WTC11 (cell line): ENCODE data around the gene SGF29. TPM values are rescaled to one million over a fixed set of nuclear protein-coding genes. Genes with fewer than 3 reads are reported as not detected.
"Not testable (repeated sequence)": the region's sequence is repeated elsewhere in the genome, so short reads cannot be mapped to it uniquely, and the experiment has no call there.

Source experiments
- ATAC-seq: fragments of 200-7000 bp; cut with Tn5 transposase; 2 replicates; pipeline ENCODE4 v1.10.0; 2021; ENCODE audit warnings: mild to moderate bottlenecking, moderate library complexity
- CTCF ChIA-PET: fragments of 300-600 bp; sonication (Branson Sonifier 250); formaldehyde crosslinking; loops from one replicate; lab custom pipeline; 2021; ENCODE audit warnings: antibody characterized with exemption; lab: Charles Lee
- POLR2A ChIA-PET: fragments of 350-600 bp; sonication (Branson Sonifier 250); formaldehyde crosslinking; loops from one replicate; lab custom pipeline; 2021; ENCODE audit warnings: antibody characterized with exemption; lab: Charles Lee
- DNase-seq: peaks from one replicate; pipeline ENCODE4 v3.0.0; 2021; ENCODE audit warnings: low spot score
- H3K27ac Mint-ChIP-seq: 2 replicates; pipeline ENCODE4 v1.8.0; 2021; ENCODE audit warnings: mixed read lengths
- H3K27me3 Mint-ChIP-seq: 2 replicates; pipeline ENCODE4 v1.8.0; 2021; ENCODE audit warnings: low read depth, mild to moderate bottlenecking, moderate library complexity, mixed read lengths
- H3K36me3 Mint-ChIP-seq: 2 replicates; pipeline ENCODE4 v1.8.0; 2021; ENCODE audit warnings: mixed read lengths
- H3K4me1 Mint-ChIP-seq: 2 replicates; pipeline ENCODE4 v1.8.0; 2022; ENCODE audit warnings: mixed read lengths
- H3K4me3 Mint-ChIP-seq: 2 replicates; pipeline ENCODE4 v1.8.0; 2021; ENCODE audit warnings: mild to moderate bottlenecking, moderate library complexity, mixed read lengths
- H3K9me3 Mint-ChIP-seq: 2 replicates; pipeline ENCODE4 v1.8.0; 2021; ENCODE audit warnings: mixed read lengths
- EMX1 ChIP-seq: fragments of 250-450 bp; sonication (Bioruptor Pico); IDR thresholded peaks from 2 replicates; pipeline ENCODE4 v1.8.0; 2021; ENCODE audit warnings: mild to moderate bottlenecking
- ERG ChIP-seq: fragments of 250-450 bp; sonication (Bioruptor Pico); IDR thresholded peaks from 2 replicates; pipeline ENCODE4 v1.8.0; 2021; ENCODE audit warnings: mild to moderate bottlenecking
- FOXP1 ChIP-seq: sonication (generic); formaldehyde crosslinking; IDR thresholded peaks from 2 replicates; pipeline ENCODE4 v1.8.0; 2022; ENCODE audit warnings: missing genetic modification reagents, mild to moderate bottlenecking, moderate library complexity, borderline replicate concordance
- JAZF1 ChIP-seq: fragments of 250-450 bp; sonication (Bioruptor Pico); IDR thresholded peaks from 2 replicates; pipeline ENCODE4 v1.9.0; 2021; ENCODE audit warnings: moderate library complexity, mild to moderate bottlenecking, inconsistent platforms
- NR1H2 ChIP-seq: sonication (generic); formaldehyde crosslinking; IDR thresholded peaks from 2 replicates; pipeline ENCODE4 v1.9.0; 2021; ENCODE audit warnings: mild to moderate bottlenecking, moderate library complexity, missing genetic modification reagents
- SMAD3 ChIP-seq: sonication (generic); formaldehyde crosslinking; IDR thresholded peaks from 2 replicates; pipeline ENCODE4 v1.8.0; 2022; ENCODE audit warnings: missing genetic modification reagents, mild to moderate bottlenecking, borderline replicate concordance
- TEAD1 ChIP-seq: sonication (generic); formaldehyde crosslinking; IDR thresholded peaks from 2 replicates; pipeline ENCODE4 v1.8.0; 2022; ENCODE audit warnings: mild to moderate bottlenecking, missing genetic modification reagents
- ZNF317 ChIP-seq: sonication (generic); formaldehyde crosslinking; IDR thresholded peaks from 2 replicates; pipeline ENCODE4 v1.8.1; 2023; ENCODE audit warnings: low read depth, mild to moderate bottlenecking, moderate library complexity, missing genetic modification reagents, borderline replicate concordance
- ZNF396 ChIP-seq: fragments of 250-450 bp; sonication (Bioruptor Pico); IDR thresholded peaks from 2 replicates; pipeline ENCODE4 v1.8.0; 2021; ENCODE audit warnings: mild to moderate bottlenecking, moderate library complexity, borderline replicate concordance
- ZNF416 ChIP-seq: fragments of 250-450 bp; sonication (Bioruptor Pico); IDR thresholded peaks from 2 replicates; pipeline ENCODE4 v1.9.0; 2021; ENCODE audit warnings: mild to moderate bottlenecking, inconsistent platforms
- ZNF423 ChIP-seq: fragments of 250-450 bp; sonication (Bioruptor Pico); IDR thresholded peaks from 2 replicates; pipeline ENCODE4 v2.1.2; 2022; ENCODE audit warnings: mild to moderate bottlenecking, moderate library complexity
- total RNA-seq: library from RNA; stranded (reverse); gene quantifications from 3 replicates; pipeline ENCODE4 v1.2.3, GENCODE V29; 2021
- TF ChIP-seq, protein P1 (sequence below): sonication (generic); formaldehyde crosslinking; IDR thresholded peaks from 2 replicates; pipeline ENCODE4 v1.8.1; 2022; ENCODE audit warnings: mild to moderate bottlenecking, moderate library complexity, missing genetic modification reagents
- TF ChIP-seq, protein P2 (sequence below): sonication (generic); formaldehyde crosslinking; IDR thresholded peaks from 2 replicates; pipeline ENCODE4 v1.8.1; 2022; ENCODE audit warnings: mild to moderate bottlenecking, missing genetic modification reagents, moderate library complexity, borderline replicate concordance
- TF ChIP-seq, protein P3 (sequence below): sonication (generic); formaldehyde crosslinking; IDR thresholded peaks from 2 replicates; pipeline ENCODE4 v1.8.1; 2023; ENCODE audit warnings: mild to moderate bottlenecking, missing genetic modification reagents
- TF ChIP-seq, protein P4 (sequence below): sonication (generic); formaldehyde crosslinking; IDR thresholded peaks from 2 replicates; pipeline ENCODE4 v1.8.1; 2023; ENCODE audit warnings: mild to moderate bottlenecking, missing genetic modification reagents, moderate library complexity

The SGF29 gene
- total RNA-seq, 1 experiment from 2014 or later, result 15.0 TPM

DNA sequence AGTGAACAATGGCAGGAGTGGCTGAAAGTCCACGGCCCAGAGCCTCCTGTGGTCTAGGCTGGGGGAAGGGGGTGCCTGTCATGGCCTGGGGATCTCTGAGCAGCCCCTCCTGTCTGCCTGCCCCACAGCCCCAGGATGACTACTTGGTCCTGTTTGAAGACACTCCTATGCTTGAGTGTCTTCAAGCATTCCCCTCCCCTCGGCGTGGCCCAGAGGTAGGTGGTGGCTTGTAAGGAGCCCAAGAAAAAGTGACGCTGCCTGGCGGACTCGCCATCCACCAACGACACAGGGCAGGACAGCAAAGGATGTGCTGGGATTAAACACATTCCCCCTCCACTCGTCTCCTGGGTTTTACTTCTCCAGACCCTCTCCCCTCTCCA is 50.5 kb downstream of the SGF29 start:
- Mint-ChIP-seq H3K27ac (no peak overlapping the region), H3K27me3 (no peaks in the 10 kb centered on the region), H3K4me3 (no peak overlapping the region), H3K4me1 (peaks cover 2% of the 10 kb centered on the region), H3K9me3 (no peaks in the 10 kb centered on the region), H3K36me3 (no peaks in the 10 kb centered on the region)
- TF ChIP-seq, protein P1, sequence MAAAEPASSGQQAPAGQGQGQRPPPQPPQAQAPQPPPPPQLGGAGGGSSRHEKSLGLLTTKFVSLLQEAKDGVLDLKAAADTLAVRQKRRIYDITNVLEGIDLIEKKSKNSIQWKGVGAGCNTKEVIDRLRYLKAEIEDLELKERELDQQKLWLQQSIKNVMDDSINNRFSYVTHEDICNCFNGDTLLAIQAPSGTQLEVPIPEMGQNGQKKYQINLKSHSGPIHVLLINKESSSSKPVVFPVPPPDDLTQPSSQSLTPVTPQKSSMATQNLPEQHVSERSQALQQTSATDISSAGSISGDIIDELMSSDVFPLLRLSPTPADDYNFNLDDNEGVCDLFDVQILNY (CRISPR knock-in tag), result no peak
- TF ChIP-seq ZNF396 (CRISPR knock-in tag) (no peak), ZNF423 (CRISPR knock-in tag) (no peak)
- ATAC-seq, result no peak
- ChIA-PET CTCF (interaction anchor here (0.7 kb wide), 1 partner anchor 12 kb away, joined by 4 read pairs; no protein-coding TSS in a partner anchor), POLR2A (no interaction called here)
- no peak for DNase-seq

DNA sequence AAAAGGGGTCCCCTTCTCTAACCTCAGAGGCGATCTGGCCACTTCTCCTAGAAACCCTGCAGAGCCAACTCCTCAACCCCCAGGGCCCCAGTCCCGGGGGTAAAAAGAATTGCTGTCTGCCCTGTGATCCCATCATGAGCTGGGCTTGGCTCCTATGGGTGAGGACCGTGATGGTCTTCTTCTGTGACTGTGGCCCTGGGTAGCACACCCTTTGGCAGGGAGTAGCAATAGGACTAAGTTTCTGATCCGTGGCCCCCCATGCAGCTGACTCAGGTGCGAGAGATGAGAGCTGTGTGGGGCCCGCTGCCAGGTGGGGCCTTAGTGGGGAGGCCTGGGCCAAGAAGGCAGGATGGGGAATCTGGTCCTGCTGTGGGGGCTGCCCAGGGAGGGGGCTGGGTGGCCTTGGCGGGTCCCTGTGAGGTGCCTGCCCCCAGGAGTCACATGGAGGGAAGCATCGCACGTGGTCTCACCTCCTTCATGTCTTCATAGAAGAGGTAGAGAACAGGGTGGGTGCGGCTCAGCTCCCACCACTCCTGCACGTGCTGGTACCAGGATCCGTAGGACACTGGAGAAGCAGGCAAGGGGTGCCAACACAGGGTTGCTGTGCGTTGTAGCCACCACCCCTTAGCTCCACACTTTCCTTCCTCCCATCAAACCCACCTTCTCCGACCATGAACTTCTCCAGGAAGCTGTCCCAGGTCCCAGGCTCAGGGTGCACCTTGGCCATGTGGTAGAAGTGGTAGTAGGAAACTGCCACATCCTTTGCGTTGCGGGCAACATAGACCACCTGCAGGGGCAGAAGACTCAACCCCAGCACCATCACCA is 52.8 kb downstream of the SGF29 start:
- Mint-ChIP-seq H3K9me3 (no peaks in the 10 kb centered on the region), H3K36me3 (no peaks in the 10 kb centered on the region), H3K4me3 (no peak overlapping the region), H3K27me3 (no peaks in the 10 kb centered on the region), H3K4me1 (peaks cover 19% of the 10 kb centered on the region), H3K27ac (no peak overlapping the region)
- ChIA-PET POLR2A (no interaction called here), CTCF (no interaction called here)
- ATAC-seq, result no peak
- DNase-seq, result no peak
- no peak for TF ChIP-seq NR1H2 (CRISPR knock-in tag)
- TF ChIP-seq SMAD3 (CRISPR knock-in tag), result no peak
- TF ChIP-seq, protein P2, sequence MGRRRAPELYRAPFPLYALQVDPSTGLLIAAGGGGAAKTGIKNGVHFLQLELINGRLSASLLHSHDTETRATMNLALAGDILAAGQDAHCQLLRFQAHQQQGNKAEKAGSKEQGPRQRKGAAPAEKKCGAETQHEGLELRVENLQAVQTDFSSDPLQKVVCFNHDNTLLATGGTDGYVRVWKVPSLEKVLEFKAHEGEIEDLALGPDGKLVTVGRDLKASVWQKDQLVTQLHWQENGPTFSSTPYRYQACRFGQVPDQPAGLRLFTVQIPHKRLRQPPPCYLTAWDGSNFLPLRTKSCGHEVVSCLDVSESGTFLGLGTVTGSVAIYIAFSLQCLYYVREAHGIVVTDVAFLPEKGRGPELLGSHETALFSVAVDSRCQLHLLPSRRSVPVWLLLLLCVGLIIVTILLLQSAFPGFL (CRISPR knock-in tag), result no peak
- TF ChIP-seq, protein P3, sequence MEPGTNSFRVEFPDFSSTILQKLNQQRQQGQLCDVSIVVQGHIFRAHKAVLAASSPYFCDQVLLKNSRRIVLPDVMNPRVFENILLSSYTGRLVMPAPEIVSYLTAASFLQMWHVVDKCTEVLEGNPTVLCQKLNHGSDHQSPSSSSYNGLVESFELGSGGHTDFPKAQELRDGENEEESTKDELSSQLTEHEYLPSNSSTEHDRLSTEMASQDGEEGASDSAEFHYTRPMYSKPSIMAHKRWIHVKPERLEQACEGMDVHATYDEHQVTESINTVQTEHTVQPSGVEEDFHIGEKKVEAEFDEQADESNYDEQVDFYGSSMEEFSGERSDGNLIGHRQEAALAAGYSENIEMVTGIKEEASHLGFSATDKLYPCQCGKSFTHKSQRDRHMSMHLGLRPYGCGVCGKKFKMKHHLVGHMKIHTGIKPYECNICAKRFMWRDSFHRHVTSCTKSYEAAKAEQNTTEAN (CRISPR knock-in tag), result no peak
- no peak for TF ChIP-seq JAZF1 (CRISPR knock-in tag)
- TF ChIP-seq EMX1 (CRISPR knock-in tag), result no peak
- TF ChIP-seq, protein P4, sequence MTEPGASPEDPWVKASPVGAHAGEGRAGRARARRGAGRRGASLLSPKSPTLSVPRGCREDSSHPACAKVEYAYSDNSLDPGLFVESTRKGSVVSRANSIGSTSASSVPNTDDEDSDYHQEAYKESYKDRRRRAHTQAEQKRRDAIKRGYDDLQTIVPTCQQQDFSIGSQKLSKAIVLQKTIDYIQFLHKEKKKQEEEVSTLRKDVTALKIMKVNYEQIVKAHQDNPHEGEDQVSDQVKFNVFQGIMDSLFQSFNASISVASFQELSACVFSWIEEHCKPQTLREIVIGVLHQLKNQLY (CRISPR knock-in tag), result no peak
- TF ChIP-seq ERG, result no peak
- TF ChIP-seq ZNF317 (CRISPR knock-in tag), result no peak
- no peak for TF ChIP-seq TEAD1 (CRISPR knock-in tag)

DNA sequence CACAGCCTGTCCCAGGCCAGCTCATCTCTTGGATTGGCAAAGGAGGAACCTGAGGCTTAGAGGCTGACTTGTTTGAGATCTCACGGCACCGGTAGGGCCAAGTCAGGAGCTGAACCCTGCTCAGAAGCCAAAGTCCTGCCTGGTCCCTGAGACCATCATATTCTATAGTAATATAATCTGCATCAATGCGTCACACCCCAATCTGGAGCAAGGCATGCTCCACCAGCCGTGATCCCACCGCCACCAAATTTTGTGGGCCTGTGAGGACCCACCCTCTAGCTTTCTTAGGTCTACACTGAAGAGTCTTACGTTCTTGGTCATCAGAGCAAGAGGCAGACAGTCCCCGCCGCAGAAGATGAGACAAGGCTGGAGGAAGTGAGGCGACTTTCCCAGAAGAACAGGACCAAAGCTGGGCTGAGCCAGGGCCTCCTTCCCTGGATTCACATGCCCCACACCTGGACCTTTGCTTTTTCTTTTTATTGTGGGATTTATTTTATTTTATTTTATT is 53.5 kb downstream of the SGF29 start:
- ChIA-PET POLR2A (no interaction called here), CTCF (no interaction called here)
- no peaks in the 10 kb centered on the region for H3K27me3 Mint-ChIP-seq
- no peaks in the 10 kb centered on the region for H3K36me3 Mint-ChIP-seq
- H3K27ac Mint-ChIP-seq, result no peak overlapping the region
- DNase-seq, result no peak
- H3K9me3 Mint-ChIP-seq, result no peaks in the 10 kb centered on the region
- ATAC-seq, result no peak
- TF ChIP-seq ZNF416 (CRISPR knock-in tag) (no peak), FOXP1 (CRISPR knock-in tag) (no peak)
- peaks cover 19% of the 10 kb centered on the region for H3K4me1 Mint-ChIP-seq
- no peak overlapping the region for H3K4me3 Mint-ChIP-seq

GRCh38 chr16:28607681-28608495 is 54.2 kb downstream of the SGF29 start:
- H3K36me3 Mint-ChIP-seq, CTCF ChIA-PET, ATAC-seq, DNase-seq, H3K27me3 Mint-ChIP-seq, H3K4me3 Mint-ChIP-seq, POLR2A ChIA-PET, H3K27ac Mint-ChIP-seq, H3K9me3 Mint-ChIP-seq: not testable (repeated sequence)
- peaks cover 19% of the 10 kb centered on the region for H3K4me1 Mint-ChIP-seq

GRCh38 chr16:28608496-28608808 is 54.7 kb downstream of the SGF29 start:
- H3K27me3 Mint-ChIP-seq, H3K27ac Mint-ChIP-seq, CTCF ChIA-PET, POLR2A ChIA-PET, DNase-seq, H3K4me3 Mint-ChIP-seq, ATAC-seq, H3K9me3 Mint-ChIP-seq, H3K36me3 Mint-ChIP-seq: not testable (repeated sequence)
- H3K4me1 Mint-ChIP-seq, result peaks cover 19% of the 10 kb centered on the region
